AML-193 (cell line): ENCODE results near the gene SLC6A16.
"Not testable (repeated sequence)": the region's sequence is repeated elsewhere in the genome, so short reads cannot be mapped to it uniquely, and the experiment has no call there.

ENCODE experiments used
- DNase-seq, 2 experiments: peaks; one replicate each; lab custom pipeline; 2025; lab: John Stamatoyannopoulos, UW

The SLC6A16 gene

GRCh38 chr19:49331187-49331586 lies 6.2 kb upstream of the SLC6A16 start:
- not testable (repeated sequence) for DNase-seq

- DNase-seq = no peak
These were observed 3.8 kb upstream of the SLC6A16 start for GRCh38 chr19:49328741-49329140.

GRCh38 chr19:49327878-49328544 lies 3.0 kb upstream of the SLC6A16 start:
- DNase-seq = peak; percentile 49 to 50

- no peak for DNase-seq
These were observed 1.2 kb upstream of the SLC6A16 start for GRCh38 chr19:49326165-49326704.

GRCh38 chr19:49325756-49326155 lies 765 bp upstream of the SLC6A16 start:
- DNase-seq = not testable (repeated sequence)

- DNase-seq = no peak
These were observed 6.7 kb downstream of the SLC6A16 start for GRCh38 chr19:49318296-49318695.

GRCh38 chr19:49316284-49316683 lies 8.7 kb downstream of the SLC6A16 start:
- DNase-seq = no peak

GRCh38 chr19:49315111-49315510 lies 9.9 kb downstream of the SLC6A16 start:
- no peak for DNase-seq

GRCh38 chr19:49309087-49309486 lies 15.9 kb downstream of the SLC6A16 start:
- DNase-seq = no peak

- DNase-seq = peak; percentile 2 to 22
These were observed 18.3 kb downstream of the SLC6A16 start for GRCh38 chr19:49306734-49307133.

GRCh38 chr19:49301866-49302252 lies 23.1 kb downstream of the SLC6A16 start:
- DNase-seq = no peak

GRCh38 chr19:49301165-49301865 lies 23.7 kb downstream of the SLC6A16 start:
- peak; percentile 69 to 70 for DNase-seq

GRCh38 chr19:49298653-49299052 lies 26.3 kb downstream of the SLC6A16 start:
- DNase-seq = not testable (repeated sequence)

GRCh38 chr19:49297403-49297802 lies 27.6 kb downstream of the SLC6A16 start:
- no peak for DNase-seq

GRCh38 chr19:49295208-49295880 lies 29.6 kb downstream of the SLC6A16 start:
- no peak for DNase-seq

- DNase-seq = no peak
These were observed 30.6 kb downstream of the SLC6A16 start for GRCh38 chr19:49294401-49294800.

GRCh38 chr19:49290517-49290916 lies 34.5 kb downstream of the SLC6A16 start:
- DNase-seq = no peak

GRCh38 chr19:49289286-49289685 lies 35.7 kb downstream of the SLC6A16 start:
- DNase-seq = not testable (repeated sequence)

GRCh38 chr19:49288205-49288604 lies 36.8 kb downstream of the SLC6A16 start:
- not testable (repeated sequence) for DNase-seq

- no peak for DNase-seq
These were observed 37.7 kb downstream of the SLC6A16 start for GRCh38 chr19:49287141-49287770.

GRCh38 chr19:49282184-49282583 lies 42.8 kb downstream of the SLC6A16 start:
- no peak for DNase-seq

GRCh38 chr19:49272204-49272603 lies 52.8 kb downstream of the SLC6A16 start:
- DNase-seq = no peak
